ENCODE measurements around the gene ITPR1. TPM values are rescaled to one million over a fixed set of nuclear protein-coding genes. Genes with fewer than 3 reads are reported as not detected.

Gene ITPR1
- total and polyA plus RNA-seq, 10 of the 15 experiments (the other 5 are each of a cell fraction or from before 2014, with no cell fraction given) = 12.2 to 239 (median 28.4) TPM

DNA sequence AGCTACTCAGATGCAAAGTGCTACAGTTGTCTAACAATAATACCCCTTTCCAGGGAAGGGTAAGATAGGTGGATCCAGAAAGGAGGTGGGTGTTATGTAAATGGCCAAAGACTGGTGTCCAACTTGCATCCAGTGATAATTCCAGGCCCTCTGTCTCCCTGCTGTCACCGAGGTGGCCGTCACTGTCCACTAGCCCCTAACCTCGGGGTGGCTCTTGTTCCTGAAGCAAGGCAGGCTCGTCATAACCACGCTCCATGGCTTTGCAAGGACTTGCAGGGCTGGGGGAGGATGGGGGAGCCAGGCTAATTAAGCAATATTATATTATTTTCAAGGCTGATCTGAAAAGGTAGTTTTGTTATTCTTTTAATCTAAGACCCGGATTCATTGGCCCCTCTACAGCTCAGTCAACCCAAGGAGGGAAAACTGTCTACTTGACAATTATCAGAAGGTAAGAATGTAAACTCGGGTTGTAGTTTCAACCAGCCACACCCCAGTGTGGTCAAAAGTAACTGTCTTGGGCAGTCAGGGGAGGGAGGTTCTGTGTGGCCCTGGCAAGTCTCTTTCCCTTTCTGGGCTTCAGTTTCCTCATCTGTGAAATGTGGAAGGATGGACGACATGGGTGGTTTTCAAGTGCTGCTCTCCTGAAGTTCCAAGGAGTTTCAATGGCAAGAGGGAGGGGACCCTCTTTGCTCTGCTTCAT lies 266.0 kb downstream of the ITPR1 start:
- Histone ChIP-seq H4K20me1 (ENCODE audit: control insufficient read depth, insufficient read depth) (no peaks in the 10 kb centered on the region), H3K4me2 (ENCODE audit: control insufficient read depth, insufficient read depth) (0 out of 2 replicates have a peak overlapping the region, but pooled peaks have one; percentile 17), H3K4me3 (no peak overlapping the region), H3K79me2 (ENCODE audit: control insufficient read depth, insufficient read depth, low read length) (peaks cover 2% of the 10 kb centered on the region), H3K9me3 (replicated peaks; ENCODE audit: control insufficient read depth, insufficient read depth, low read length) (peaks cover 1% of the 10 kb centered on the region; the same call in 1 of the 3 replicates), H2AFZ (ENCODE audit: control insufficient read depth, low read depth, low read length) (no peak overlapping the region), H3K27ac (ENCODE audit: control insufficient read depth, insufficient read depth) (no peak overlapping the region), H3K36me3 (ENCODE audit: control insufficient read depth in 2 of 2, insufficient read depth in 2 of 2, low read length in 1 of 2) (peaks cover 12% of the 10 kb centered on the region in 2 experiments; a peak in 3 of 4 replicates), H3K9ac (ENCODE audit: control insufficient read depth, insufficient read depth, low read length) (no peak overlapping the region), H3K27me3 (replicated peaks in 1 of 2; ENCODE audit: control insufficient read depth in 2 of 2, insufficient read depth in 2 of 2, low read length in 1 of 2) (no peaks in the 10 kb centered on the region), H3K4me1 (ENCODE audit: control insufficient read depth, insufficient read depth, low read length) (peaks cover 34% of the 10 kb centered on the region)
- SMC1A ChIA-PET (ENCODE audit: uncharacterized antibody, unreplicated experiment) = interaction anchor here (0.6 to 23.7 kb wide), 15 partner anchors 9 to 299 kb away, joined by 3 to 618 read pairs (median 5); partner anchors contain the start of gene BHLHE40
- TSS peak; percentile 82 for BruUV-seq (replicated peaks)
- intact Hi-C loops (cut with micrococcal nuclease; ENCODE audit: unreplicated experiment) (loop anchor here (5.0 kb wide), 1 partner anchor 428 kb away; the partner anchor contains the start of gene EDEM1), in situ Hi-C loops (cut with MboI) (no loop called here)
- DNase-seq (ENCODE audit: low read depth, low spot score) (no peak), FAIRE-seq (no peak), ATAC-seq (peak; percentile 27)
- POLR2A ChIA-PET = interaction anchor here (1.3 to 15.2 kb wide), 5 partner anchors 10 to 222 kb away, joined by 5 to 414 read pairs (median 34); partner anchors contain the start of gene BHLHE40
- 75% methylated on average over 8 of the region's 8 CpGs for WGBS (ENCODE audit: insufficient coverage, insufficient replicate concordance, low lambda C conversion rate, missing lambda C conversion rate)
- RAD21 ChIA-PET (ENCODE audit: unreplicated experiment) = interaction anchor here (0.7 to 22.6 kb wide), 9 partner anchors 9 to 249 kb away, joined by 3 to 377 read pairs (median 21); partner anchors contain the start of gene BHLHE40
- CTCF ChIA-PET = interaction anchor here (0.6 to 2.3 kb wide), 11 partner anchors 10 to 296 kb away, joined by 3 to 11 read pairs (median 3); no protein-coding TSS in a partner anchor
- TF ChIP-seq BACH1 (IDR thresholded peaks at IDR 0.05; ENCODE audit: borderline replicate concordance) (peak; percentile 62), ATF7 (IDR thresholded peaks at IDR 0.05; ENCODE audit: low read depth) (no peak; the same call in 1 of the 2 replicates), SREBF1 (IDR thresholded peaks at IDR 0.05; ENCODE audit: low read length) (no peak), BMI1 (IDR thresholded peaks at IDR 0.05; ENCODE audit: borderline replicate concordance) (peak; percentile 15; the same call in 1 of the 2 replicates), CBX5 (IDR thresholded peaks at IDR 0.05; ENCODE audit: low read depth) (no peak), POLR2AphosphoS5 (IDR thresholded peaks at IDR 0.05; ENCODE audit: low read length) (0 out of 2 replicates have a peak, but pooled peaks have one; percentile 43), CHD1 (IDR thresholded peaks at IDR 0.05; ENCODE audit: low read depth, low read length) (no peak), SMAD1 (IDR thresholded peaks at IDR 0.05; ENCODE audit: low read depth, partially characterized antibody) (peak; percentile 21), TCF7 (IDR thresholded peaks at IDR 0.05; ENCODE audit: borderline replicate concordance) (no peak)
- TF ChIP-seq, protein P1, sequence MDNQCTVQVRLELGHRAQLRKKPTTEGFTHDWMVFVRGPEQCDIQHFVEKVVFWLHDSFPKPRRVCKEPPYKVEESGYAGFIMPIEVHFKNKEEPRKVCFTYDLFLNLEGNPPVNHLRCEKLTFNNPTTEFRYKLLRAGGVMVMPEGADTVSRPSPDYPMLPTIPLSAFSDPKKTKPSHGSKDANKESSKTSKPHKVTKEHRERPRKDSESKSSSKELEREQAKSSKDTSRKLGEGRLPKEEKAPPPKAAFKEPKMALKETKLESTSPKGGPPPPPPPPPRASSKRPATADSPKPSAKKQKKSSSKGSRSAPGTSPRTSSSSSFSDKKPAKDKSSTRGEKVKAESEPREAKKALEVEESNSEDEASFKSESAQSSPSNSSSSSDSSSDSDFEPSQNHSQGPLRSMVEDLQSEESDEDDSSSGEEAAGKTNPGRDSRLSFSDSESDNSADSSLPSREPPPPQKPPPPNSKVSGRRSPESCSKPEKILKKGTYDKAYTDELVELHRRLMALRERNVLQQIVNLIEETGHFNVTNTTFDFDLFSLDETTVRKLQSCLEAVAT (IDR thresholded peaks at IDR 0.05) = peak; percentile 6
- TF ChIP-seq, protein P2, sequence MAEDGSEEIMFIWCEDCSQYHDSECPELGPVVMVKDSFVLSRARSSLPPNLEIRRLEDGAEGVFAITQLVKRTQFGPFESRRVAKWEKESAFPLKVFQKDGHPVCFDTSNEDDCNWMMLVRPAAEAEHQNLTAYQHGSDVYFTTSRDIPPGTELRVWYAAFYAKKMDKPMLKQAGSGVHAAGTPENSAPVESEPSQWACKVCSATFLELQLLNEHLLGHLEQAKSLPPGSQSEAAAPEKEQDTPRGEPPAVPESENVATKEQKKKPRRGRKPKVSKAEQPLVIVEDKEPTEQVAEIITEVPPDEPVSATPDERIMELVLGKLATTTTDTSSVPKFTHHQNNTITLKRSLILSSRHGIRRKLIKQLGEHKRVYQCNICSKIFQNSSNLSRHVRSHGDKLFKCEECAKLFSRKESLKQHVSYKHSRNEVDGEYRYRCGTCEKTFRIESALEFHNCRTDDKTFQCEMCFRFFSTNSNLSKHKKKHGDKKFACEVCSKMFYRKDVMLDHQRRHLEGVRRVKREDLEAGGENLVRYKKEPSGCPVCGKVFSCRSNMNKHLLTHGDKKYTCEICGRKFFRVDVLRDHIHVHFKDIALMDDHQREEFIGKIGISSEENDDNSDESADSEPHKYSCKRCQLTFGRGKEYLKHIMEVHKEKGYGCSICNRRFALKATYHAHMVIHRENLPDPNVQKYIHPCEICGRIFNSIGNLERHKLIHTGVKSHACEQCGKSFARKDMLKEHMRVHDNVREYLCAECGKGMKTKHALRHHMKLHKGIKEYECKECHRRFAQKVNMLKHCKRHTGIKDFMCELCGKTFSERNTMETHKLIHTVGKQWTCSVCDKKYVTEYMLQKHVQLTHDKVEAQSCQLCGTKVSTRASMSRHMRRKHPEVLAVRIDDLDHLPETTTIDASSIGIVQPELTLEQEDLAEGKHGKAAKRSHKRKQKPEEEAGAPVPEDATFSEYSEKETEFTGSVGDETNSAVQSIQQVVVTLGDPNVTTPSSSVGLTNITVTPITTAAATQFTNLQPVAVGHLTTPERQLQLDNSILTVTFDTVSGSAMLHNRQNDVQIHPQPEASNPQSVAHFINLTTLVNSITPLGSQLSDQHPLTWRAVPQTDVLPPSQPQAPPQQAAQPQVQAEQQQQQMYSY (CRISPR knock-in tag; IDR thresholded peaks at IDR 0.05) = peak; percentile 24; the same call in 1 of the 2 replicates
- TF ChIP-seq, protein P3, sequence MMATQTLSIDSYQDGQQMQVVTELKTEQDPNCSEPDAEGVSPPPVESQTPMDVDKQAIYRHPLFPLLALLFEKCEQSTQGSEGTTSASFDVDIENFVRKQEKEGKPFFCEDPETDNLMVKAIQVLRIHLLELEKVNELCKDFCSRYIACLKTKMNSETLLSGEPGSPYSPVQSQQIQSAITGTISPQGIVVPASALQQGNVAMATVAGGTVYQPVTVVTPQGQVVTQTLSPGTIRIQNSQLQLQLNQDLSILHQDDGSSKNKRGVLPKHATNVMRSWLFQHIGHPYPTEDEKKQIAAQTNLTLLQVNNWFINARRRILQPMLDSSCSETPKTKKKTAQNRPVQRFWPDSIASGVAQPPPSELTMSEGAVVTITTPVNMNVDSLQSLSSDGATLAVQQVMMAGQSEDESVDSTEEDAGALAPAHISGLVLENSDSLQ (IDR thresholded peaks at IDR 0.05) = peak; percentile 35; the same call in 1 of the 2 replicates

Measured in GM12878 (cell line).